ENCODE data around the gene PSME1.

DNA sequence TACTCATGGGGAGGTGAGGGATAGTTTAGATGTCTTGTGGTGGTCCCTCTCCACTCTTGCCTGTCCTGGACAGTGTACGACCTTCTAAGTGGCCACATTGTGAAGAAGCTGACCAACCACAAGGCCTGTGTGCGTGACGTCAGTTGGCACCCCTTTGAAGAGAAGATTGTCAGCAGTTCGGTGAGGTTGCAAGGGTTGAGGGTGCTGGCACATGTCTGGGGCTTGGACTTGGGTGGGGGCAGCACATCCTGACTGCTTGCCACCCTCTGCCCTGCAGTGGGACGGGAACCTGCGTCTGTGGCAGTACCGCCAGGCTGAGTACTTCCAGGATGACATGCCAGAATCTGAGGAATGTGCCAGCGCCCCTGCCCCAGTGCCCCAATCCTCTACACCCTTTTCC lies 13.1 kb upstream of the PSME1 start:
- TF ChIP-seq EZH2 (IDR thresholded peaks at IDR 0.05; ENCODE audit: borderline replicate concordance, low read depth, low read length, poor library complexity, severe bottlenecking) = no peak
- TF ChIP-seq, protein P1, sequence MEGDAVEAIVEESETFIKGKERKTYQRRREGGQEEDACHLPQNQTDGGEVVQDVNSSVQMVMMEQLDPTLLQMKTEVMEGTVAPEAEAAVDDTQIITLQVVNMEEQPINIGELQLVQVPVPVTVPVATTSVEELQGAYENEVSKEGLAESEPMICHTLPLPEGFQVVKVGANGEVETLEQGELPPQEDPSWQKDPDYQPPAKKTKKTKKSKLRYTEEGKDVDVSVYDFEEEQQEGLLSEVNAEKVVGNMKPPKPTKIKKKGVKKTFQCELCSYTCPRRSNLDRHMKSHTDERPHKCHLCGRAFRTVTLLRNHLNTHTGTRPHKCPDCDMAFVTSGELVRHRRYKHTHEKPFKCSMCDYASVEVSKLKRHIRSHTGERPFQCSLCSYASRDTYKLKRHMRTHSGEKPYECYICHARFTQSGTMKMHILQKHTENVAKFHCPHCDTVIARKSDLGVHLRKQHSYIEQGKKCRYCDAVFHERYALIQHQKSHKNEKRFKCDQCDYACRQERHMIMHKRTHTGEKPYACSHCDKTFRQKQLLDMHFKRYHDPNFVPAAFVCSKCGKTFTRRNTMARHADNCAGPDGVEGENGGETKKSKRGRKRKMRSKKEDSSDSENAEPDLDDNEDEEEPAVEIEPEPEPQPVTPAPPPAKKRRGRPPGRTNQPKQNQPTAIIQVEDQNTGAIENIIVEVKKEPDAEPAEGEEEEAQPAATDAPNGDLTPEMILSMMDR (conservative IDR thresholded peaks at IDR 0.05; ENCODE audit: low read depth, low read length) = no peak

Data from A673 (cell line).